Gastrocnemius medialis (tissue), 4 donors: ENCODE results near the gene PGM2L1. TPM values are rescaled to one million over a fixed set of nuclear protein-coding genes. Genes with fewer than 3 reads are reported as not detected.

ENCODE experiments used
- ATAC-seq, 2 donors: fragments of 150-250 bp; one replicate each; pipeline ENCODE4 v1.9.1; 2016
- DNase-seq, 2 donors: peaks; one replicate each; pipeline ENCODE4 v3.0.0-alpha.2; 2019
- H3K27ac ChIP-seq, 4 donors: fragments of 200-600 bp; sonication (generic); 1 replicate in 1 of 4; 2 replicates in 3 of 4; pipeline ENCODE4 v1.5.1; 2016 to 2018; ENCODE audit warnings: mild to moderate bottlenecking in 2 of 4, moderate library complexity in 1 of 4
- H3K27me3 ChIP-seq, 3 donors: fragments of 200-600 bp; sonication (generic) in 2 of 3; 1 replicate in 1 of 3; 2 replicates in 2 of 3; pipeline versions ENCODE4 v1.5.1 to v1.6.0; 2016 to 2019; ENCODE audit warnings: mild to moderate bottlenecking in 1 of 3, moderate library complexity in 1 of 3
- H3K36me3 ChIP-seq, 2 donors: fragments of 200-600 bp; sonication (generic) in 1 of 2; one replicate each; pipeline ENCODE4 v1.5.1; 2017 to 2018
- H3K4me1 ChIP-seq, 2 donors: fragments of 200-600 bp; sonication (generic) in 1 of 2; one replicate each; pipeline ENCODE4 v1.5.1; 2016 to 2017; ENCODE audit warnings: mild to moderate bottlenecking in 2 of 2
- H3K4me3 ChIP-seq, 4 donors: fragments of 200-600 bp; sonication (generic) in 3 of 4; 1 replicate in 1 of 4; 2 replicates in 3 of 4; pipeline ENCODE4 v1.5.1; 2016 to 2019; ENCODE audit warnings: mild to moderate bottlenecking in 2 of 4
- H3K9me3 ChIP-seq, 3 donors: fragments of 200-600 bp; sonication (generic) in 2 of 3; 1 replicate in 1 of 3; 2 replicates in 2 of 3; pipeline ENCODE4 v1.5.1; 2016 to 2019
- CTCF ChIP-seq, 5 experiments: fragments of 450-650 bp in 3 of 5; fragments of 200-600 bp in 2 of 5; sonication (generic) in 2 of 5; IDR thresholded peaks in 4 of 5; conservative IDR thresholded peaks in 1 of 5; 1 replicate in 4 of 5; 2 replicates in 1 of 5; pipeline ENCODE4 v1.5.1; 2016 to 2019; ENCODE audit warnings: antibody characterized with exemption in 5 of 5, mild to moderate bottlenecking in 3 of 5, moderate library complexity in 3 of 5
- POLR2A ChIP-seq, 2 donors: fragments of 450-650 bp; IDR thresholded peaks; one replicate each; pipeline ENCODE4 v1.6.1; 2017; ENCODE audit warnings: antibody characterized with exemption in 2 of 2, mild to moderate bottlenecking in 2 of 2, moderate library complexity in 2 of 2
- in situ Hi-C, 4 donors: fragments of 200-750 bp; cut with MboI; loops; one replicate each; pipeline versions ENCODE4 v1.15.0 to v1.8.0; 2017; ENCODE audit warnings: low sequenced_read_pairs in 4 of 4
- intact Hi-C: fragments of 100-400 bp; cut with DNase I; formaldehyde crosslinking; loops from one replicate; pipeline ENCODE4 v1.15.1; 2023; ENCODE audit warnings: low total_unique reads
- total RNA-seq, 4 donors: library from RNA; depleted of rRNA; stranded (reverse); fragments of >200 nt; gene quantifications; one replicate each; pipeline versions ENCODE4 v1.1.0 to v1.2.3, GENCODE V29; 2016

PGM2L1 gene
- total RNA-seq, 4 donors from 2014 or later: 3.7 to 9.7 (median 7.9) TPM

- Histone ChIP-seq H3K27ac (no peak overlapping the region), H3K4me1 (peaks cover 4 to 5% of the 10 kb centered on the region in 2 donors), H3K27me3 (no peaks in the 10 kb centered on the region), H3K9me3 (no peaks in the 10 kb centered on the region), H3K4me3 (no peak overlapping the region), H3K36me3 (no peaks in the 10 kb centered on the region)
- DNase-seq (no peak), ATAC-seq (no peak)
- no peak for TF ChIP-seq POLR2A (IDR thresholded peaks at IDR 0.05)
- intact Hi-C loops: no loop called here
- in situ Hi-C loops: loop anchor here in 2 of 4 donors (5.0 to 10.0 kb wide), 2 partner anchors 53 to 55 kb away; no protein-coding TSS in a partner anchor
Measured at GRCh38 chr11:74392256-74392655, 6.0 kb downstream of the PGM2L1 start.

DNA sequence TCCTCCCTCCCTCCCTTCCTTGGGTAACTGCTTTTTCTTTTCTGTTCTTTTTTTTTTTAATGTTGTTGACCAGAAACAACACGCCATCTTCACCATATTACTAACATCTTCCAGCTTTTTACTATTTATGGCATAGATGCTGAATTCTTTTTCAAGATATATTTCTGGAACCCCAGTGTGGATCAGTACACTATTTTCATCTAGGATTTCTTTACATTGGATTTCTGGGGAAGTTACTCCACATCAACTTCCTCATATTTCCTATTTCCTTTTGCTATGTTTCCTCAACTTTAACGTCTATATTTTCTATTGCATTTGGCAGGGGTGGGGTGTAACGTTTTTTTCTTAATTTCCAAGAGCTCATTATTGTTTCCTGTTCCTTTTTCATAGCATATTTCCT is 7.0 kb downstream of the PGM2L1 start:
- TF ChIP-seq CTCF (IDR thresholded peaks at IDR 0.05 in 4 of 5, conservative IDR thresholded peaks at IDR 0.05 in 1 of 5) (no peak), POLR2A (IDR thresholded peaks at IDR 0.05) (no peak)
- in situ Hi-C loops: loop anchor here in 2 of 4 donors (5.0 to 10.0 kb wide), 2 partner anchors 54 to 56 kb away; no protein-coding TSS in a partner anchor

DNA sequence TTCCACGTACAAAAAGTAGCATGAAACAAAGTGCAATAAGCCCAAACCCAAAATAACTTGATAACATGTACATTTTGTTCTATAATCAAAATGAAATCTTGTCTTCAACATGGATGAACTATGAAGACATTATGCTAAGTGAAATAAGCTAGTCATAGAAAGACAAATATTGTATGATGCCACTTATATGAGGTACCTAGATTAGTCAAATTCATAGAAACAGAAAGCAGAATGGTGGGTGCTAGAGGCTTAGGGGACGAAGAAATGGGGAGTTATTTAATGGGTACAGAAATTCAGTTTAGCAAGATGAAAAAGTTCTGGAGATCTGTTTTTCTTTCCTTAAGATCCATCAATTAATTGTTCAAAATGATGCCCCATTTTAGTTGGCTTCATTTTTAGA is 7.5 kb downstream of the PGM2L1 start:
- no peak for TF ChIP-seq CTCF (IDR thresholded peaks at IDR 0.05 in 4 of 5, conservative IDR thresholded peaks at IDR 0.05 in 1 of 5)
- TF ChIP-seq POLR2A (IDR thresholded peaks at IDR 0.05): no peak
- intact Hi-C loops (no loop called here), in situ Hi-C loops (loop anchor here in 2 of 4 donors (5.0 to 10.0 kb wide), 2 partner anchors 54 to 57 kb away; no protein-coding TSS in a partner anchor)
- H3K27ac ChIP-seq: no peak overlapping the region
- DNase-seq (no peak), ATAC-seq (no peak)
- no peaks in the 10 kb centered on the region for H3K4me1 ChIP-seq
- no peak overlapping the region for H3K4me3 ChIP-seq
- no peaks in the 10 kb centered on the region for H3K36me3 ChIP-seq
- no peaks in the 10 kb centered on the region for H3K27me3 ChIP-seq
- H3K9me3 ChIP-seq: no peaks in the 10 kb centered on the region

More for the DNA sequence above, 7.0 kb downstream of the PGM2L1 start:
- Histone ChIP-seq H3K27ac (no peak overlapping the region), H3K4me3 (no peak overlapping the region), H3K36me3 (no peaks in the 10 kb centered on the region), H3K9me3 (no peaks in the 10 kb centered on the region), H3K27me3 (no peaks in the 10 kb centered on the region), H3K4me1 (no peaks in the 10 kb centered on the region)
- DNase-seq (no peak), ATAC-seq (no peak)
- intact Hi-C loops: no loop called here

GRCh38 chr11:74388678-74389327 is 9.4 kb downstream of the PGM2L1 start:
- in situ Hi-C loops: loop anchor here in 1 of 4 donors (5.0 to 10.0 kb wide), 2 partner anchors 132 to 186 kb away; no protein-coding TSS in a partner anchor
- TF ChIP-seq POLR2A (IDR thresholded peaks at IDR 0.05) (no peak), CTCF (IDR thresholded peaks at IDR 0.05 in 4 of 5, conservative IDR thresholded peaks at IDR 0.05 in 1 of 5) (peak; percentile 60 to 79 (median 70))
- intact Hi-C loops: loop anchor here (1.0 kb wide), 1 partner anchor 60 kb away; no protein-coding TSS in a partner anchor
- Histone ChIP-seq H3K4me3 (no peak overlapping the region), H3K36me3 (no peaks in the 10 kb centered on the region), H3K27me3 (no peaks in the 10 kb centered on the region), H3K9me3 (no peaks in the 10 kb centered on the region), H3K27ac (no peak overlapping the region), H3K4me1 (no peaks in the 10 kb centered on the region)
- peak; percentile 32 to 41 for DNase-seq
- ATAC-seq: peak; percentile 76 to 91

DNA sequence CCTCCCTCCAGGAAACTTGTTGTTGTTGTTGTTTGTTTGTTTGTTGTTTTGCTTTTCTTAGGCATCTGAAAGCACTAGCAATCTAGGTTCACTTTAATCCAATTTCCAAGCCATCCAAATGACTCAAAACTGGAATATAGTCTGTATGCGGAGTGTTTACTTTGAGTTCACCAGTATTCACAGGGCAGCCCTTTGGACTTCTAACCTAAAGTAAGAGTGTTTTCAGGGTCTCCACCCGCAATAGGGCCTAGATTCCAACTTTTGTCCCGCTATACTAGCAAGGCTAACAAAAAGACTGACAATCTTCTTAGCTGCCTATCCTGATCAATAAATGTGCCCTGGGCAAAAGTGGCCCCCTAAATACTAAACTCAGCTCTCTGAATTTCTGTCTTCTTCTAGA is 13.6 kb downstream of the PGM2L1 start:
- intact Hi-C loops: no loop called here
- in situ Hi-C loops: loop anchor here in 2 of 4 donors (5.0 to 10.0 kb wide), 3 partner anchors 68 to 190 kb away; no protein-coding TSS in a partner anchor
- no peaks in the 10 kb centered on the region for H3K4me1 ChIP-seq
- no peak for DNase-seq
- no peaks in the 10 kb centered on the region for H3K36me3 ChIP-seq
- H3K27ac ChIP-seq: no peak overlapping the region
- H3K9me3 ChIP-seq: no peaks in the 10 kb centered on the region
- no peaks in the 10 kb centered on the region for H3K27me3 ChIP-seq
- TF ChIP-seq CTCF (IDR thresholded peaks at IDR 0.05 in 4 of 5, conservative IDR thresholded peaks at IDR 0.05 in 1 of 5): no peak
- no peak for TF ChIP-seq POLR2A (IDR thresholded peaks at IDR 0.05)
- ATAC-seq: no peak
- H3K4me3 ChIP-seq: no peak overlapping the region
